Ectodermal cell (in vitro differentiated cells): ENCODE measurements around the gene MSTN.
"Not testable (repeated sequence)": the region's sequence is repeated elsewhere in the genome, so short reads cannot be mapped to it uniquely, and the experiment has no call there.

Experiments used
- H3K27ac ChIP-seq: 2 replicates; pipeline ENCODE4 v1.7.0; 2013; ENCODE audit warnings: mild to moderate bottlenecking, low read depth, low read length; ENCODE audit not compliant: insufficient read depth, poor library complexity, severe bottlenecking
- H3K27me3 ChIP-seq: 2 replicates; pipeline ENCODE4 v1.7.0; 2013; ENCODE audit warnings: mild to moderate bottlenecking, low read length; ENCODE audit not compliant: insufficient read depth, control insufficient read depth, poor library complexity, severe bottlenecking
- H3K36me3 ChIP-seq: one replicate; pipeline ENCODE4 v1.7.0; 2013; ENCODE audit warnings: low read length; ENCODE audit not compliant: control insufficient read depth, insufficient read depth
- H3K4me1 ChIP-seq: one replicate; pipeline ENCODE4 v1.7.0; 2013; ENCODE audit warnings: low read length; ENCODE audit not compliant: control insufficient read depth, insufficient read depth
- H3K4me3 ChIP-seq: 2 replicates; pipeline ENCODE4 v1.7.0; 2013; ENCODE audit warnings: low read depth, low read length, control low read depth; ENCODE audit not compliant: insufficient read depth
- H3K9me3 ChIP-seq: 2 replicates; pipeline ENCODE4 v1.7.0; 2013; ENCODE audit warnings: mild to moderate bottlenecking, low read length, moderate library complexity; ENCODE audit not compliant: control insufficient read depth
- WGBS, 2 experiments: methylation state at CpG; one replicate each; pipeline ENCODE4 v1.1.7; 2013; ENCODE audit warnings: missing lambda C conversion rate in 2 of 2; 5-methylcytosine and 5-hydroxymethylcytosine counted together

MSTN gene

GRCh38 chr2:190044866-190045265 lies 17.7 kb downstream of the MSTN start:
- Histone ChIP-seq H3K9me3 (no peaks in the 10 kb centered on the region), H3K36me3 (no peaks in the 10 kb centered on the region), H3K4me1 (no peaks in the 10 kb centered on the region), H3K27me3 (no peaks in the 10 kb centered on the region), H3K27ac (no peak overlapping the region), H3K4me3 (no peak overlapping the region)
- 93 to 94% methylated on average over 2 of the region's 2 CpGs for WGBS, 2 experiments

- WGBS, 2 experiments, result 87 to 97% methylated on average over 3 of the region's 3 CpGs
- Histone ChIP-seq H3K27ac (no peak overlapping the region), H3K36me3 (no peaks in the 10 kb centered on the region), H3K4me1 (no peaks in the 10 kb centered on the region), H3K27me3 (no peaks in the 10 kb centered on the region), H3K4me3 (no peak overlapping the region), H3K9me3 (no peaks in the 10 kb centered on the region)
These were observed 19.1 kb downstream of the MSTN start for GRCh38 chr2:190043441-190043840.

GRCh38 chr2:190036071-190036470 lies 26.5 kb downstream of the MSTN start:
- Histone ChIP-seq H3K27me3 (no peaks in the 10 kb centered on the region), H3K4me1 (no peaks in the 10 kb centered on the region), H3K27ac (no peak overlapping the region), H3K4me3 (no peak overlapping the region), H3K36me3 (no peaks in the 10 kb centered on the region), H3K9me3 (no peaks in the 10 kb centered on the region)
- WGBS, 2 experiments, result 86 to 100% methylated on average over 1 to 2 of the region's 2 CpGs

GRCh38 chr2:190034417-190034816 lies 28.1 kb downstream of the MSTN start:
- H3K36me3 ChIP-seq, H3K27me3 ChIP-seq, H3K4me3 ChIP-seq, H3K9me3 ChIP-seq, H3K27ac ChIP-seq, H3K4me1 ChIP-seq: not testable (repeated sequence)
- 91 to 93% methylated on average over 10 of the region's 10 CpGs for WGBS, 2 experiments

GRCh38 chr2:190031969-190032618 lies 30.4 kb downstream of the MSTN start:
- no peak overlapping the region for H3K27ac ChIP-seq
- no peaks in the 10 kb centered on the region for H3K9me3 ChIP-seq
- H3K4me3 ChIP-seq, result no peak overlapping the region
- no peaks in the 10 kb centered on the region for H3K4me1 ChIP-seq
- no peaks in the 10 kb centered on the region for H3K36me3 ChIP-seq
- no peaks in the 10 kb centered on the region for H3K27me3 ChIP-seq
- 82 to 100% methylated on average over 1 of the region's 1 CpG for WGBS, 2 experiments

- Histone ChIP-seq H3K27ac (no peak overlapping the region), H3K27me3 (no peaks in the 10 kb centered on the region), H3K36me3 (no peaks in the 10 kb centered on the region), H3K4me1 (no peaks in the 10 kb centered on the region), H3K4me3 (no peak overlapping the region), H3K9me3 (no peaks in the 10 kb centered on the region)
- WGBS, 2 experiments, result 40 to 48% methylated on average over 2 of the region's 5 CpGs
These were observed 38.7 kb downstream of the MSTN start for GRCh38 chr2:190023860-190024259.

GRCh38 chr2:190020720-190021119 lies 41.8 kb downstream of the MSTN start:
- no peak overlapping the region for H3K27ac ChIP-seq
- no peaks in the 10 kb centered on the region for H3K36me3 ChIP-seq
- H3K27me3 ChIP-seq, result no peaks in the 10 kb centered on the region
- no peak overlapping the region for H3K4me3 ChIP-seq
- H3K9me3 ChIP-seq, result no peaks in the 10 kb centered on the region
- no peaks in the 10 kb centered on the region for H3K4me1 ChIP-seq

- Histone ChIP-seq H3K27me3 (no peaks in the 10 kb centered on the region), H3K4me1 (no peaks in the 10 kb centered on the region), H3K9me3 (no peaks in the 10 kb centered on the region), H3K4me3 (no peak overlapping the region), H3K27ac (no peak overlapping the region), H3K36me3 (no peaks in the 10 kb centered on the region)
- WGBS, 2 experiments, result 100% methylated on average over 1 of the region's 1 CpG
These were observed 44.7 kb downstream of the MSTN start for GRCh38 chr2:190017837-190018236.

GRCh38 chr2:190015969-190016368 lies 46.6 kb downstream of the MSTN start:
- not testable (repeated sequence) for H3K36me3 ChIP-seq, H3K9me3 ChIP-seq, H3K4me3 ChIP-seq, H3K27ac ChIP-seq, H3K27me3 ChIP-seq, H3K4me1 ChIP-seq
- WGBS, 2 experiments, result 93 to 100% methylated on average over 1 of the region's 1 CpG
